ENCODE results near the gene SLCO3A1.

The SLCO3A1 gene

GRCh38 chr15:91944331-91944730, 90.8 kb downstream of the SLCO3A1 start:
- no peak overlapping the region for H3K4me3 ChIP-seq (ENCODE audit: low read depth, low read length)
- no peak for DNase-seq (ENCODE audit: low read depth, low spot score)
- CTCF ChIA-PET: interaction anchor here (0.9 to 1.0 kb wide), 2 partner anchors 92 to 94 kb away, joined by 3 read pairs; no protein-coding TSS in a partner anchor
- POLR2A ChIA-PET: no interaction called here
- TF ChIP-seq CTCF (IDR thresholded peaks at IDR 0.05; ENCODE audit: insufficient read depth, low read length, missing control alignments): no peak

DNA sequence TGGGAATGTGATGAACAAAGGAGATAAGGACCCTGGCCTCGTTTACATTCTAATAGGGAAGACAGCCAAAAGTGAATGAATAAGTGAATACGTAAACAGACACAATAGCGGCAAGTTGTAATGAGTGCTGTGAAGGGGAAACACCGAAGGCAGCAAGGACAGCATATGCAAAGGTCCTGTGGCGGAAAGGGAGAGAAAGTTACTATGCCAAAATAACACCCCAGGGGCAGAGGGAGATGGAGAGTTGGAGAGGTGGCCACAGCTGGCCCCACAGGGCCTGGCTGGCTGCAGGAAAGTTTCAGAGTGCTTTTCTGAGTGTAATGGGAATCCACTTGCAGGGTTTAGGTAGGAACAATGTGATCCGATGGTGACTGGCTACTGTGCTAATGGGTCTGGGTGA, 91.9 kb downstream of the SLCO3A1 start:
- no peak overlapping the region for H3K4me3 ChIP-seq (ENCODE audit: low read depth, low read length)
- no peak for DNase-seq (ENCODE audit: low read depth, low spot score)
- POLR2A ChIA-PET: no interaction called here
- TF ChIP-seq CTCF (IDR thresholded peaks at IDR 0.05; ENCODE audit: insufficient read depth, low read length, missing control alignments): no peak
- CTCF ChIA-PET: interaction anchor here (1.1 kb wide), 1 partner anchor 96 kb away, joined by 3 read pairs; no protein-coding TSS in a partner anchor

GRCh38 chr15:91946075-91946474, 92.6 kb downstream of the SLCO3A1 start:
- ChIA-PET CTCF (no interaction called here), POLR2A (no interaction called here)
- no peak overlapping the region for H3K4me3 ChIP-seq (ENCODE audit: low read depth, low read length)
- DNase-seq (ENCODE audit: low read depth, low spot score): no peak
- no peak for TF ChIP-seq CTCF (IDR thresholded peaks at IDR 0.05; ENCODE audit: insufficient read depth, low read length, missing control alignments)

- H3K4me3 ChIP-seq (ENCODE audit: low read depth, low read length): no peak overlapping the region
- DNase-seq (ENCODE audit: low read depth, low spot score): no peak
- no peak for TF ChIP-seq CTCF (IDR thresholded peaks at IDR 0.05; ENCODE audit: insufficient read depth, low read length, missing control alignments)
- ChIA-PET CTCF (interaction anchor here (1.2 kb wide), 1 partner anchor 1015 kb away, joined by 4 read pairs; the partner anchor contains the start of gene HDDC3), POLR2A (no interaction called here)
Observed at GRCh38 chr15:91946581-91947292, 93.2 kb downstream of the SLCO3A1 start.

DNA sequence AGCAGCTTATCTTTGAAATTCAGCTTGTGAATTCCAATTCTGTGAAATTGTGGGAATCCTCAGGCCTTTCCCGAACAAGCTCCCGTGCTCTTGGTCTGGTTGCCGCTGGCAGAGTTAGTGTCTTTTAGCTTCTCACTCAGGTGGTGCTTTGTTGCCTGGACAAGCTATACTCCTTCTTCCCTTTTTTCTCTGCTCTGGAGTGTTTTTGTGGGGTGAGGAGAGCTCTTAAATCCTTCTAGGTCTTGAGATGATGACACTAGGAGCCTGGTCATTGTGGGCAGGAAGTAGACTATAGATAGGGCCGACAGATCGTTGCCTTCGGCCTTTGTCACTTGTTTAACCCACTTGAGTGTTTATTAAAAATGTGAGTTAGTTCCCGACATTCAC, 93.8 kb downstream of the SLCO3A1 start:
- no peak overlapping the region for H3K4me3 ChIP-seq (ENCODE audit: low read depth, low read length)
- DNase-seq (ENCODE audit: low read depth, low spot score): no peak
- TF ChIP-seq CTCF (IDR thresholded peaks at IDR 0.05; ENCODE audit: insufficient read depth, low read length, missing control alignments): no peak
- ChIA-PET POLR2A (no interaction called here), CTCF (interaction anchor here (1.2 kb wide), 1 partner anchor 1015 kb away, joined by 4 read pairs; the partner anchor contains the start of gene HDDC3)

DNA sequence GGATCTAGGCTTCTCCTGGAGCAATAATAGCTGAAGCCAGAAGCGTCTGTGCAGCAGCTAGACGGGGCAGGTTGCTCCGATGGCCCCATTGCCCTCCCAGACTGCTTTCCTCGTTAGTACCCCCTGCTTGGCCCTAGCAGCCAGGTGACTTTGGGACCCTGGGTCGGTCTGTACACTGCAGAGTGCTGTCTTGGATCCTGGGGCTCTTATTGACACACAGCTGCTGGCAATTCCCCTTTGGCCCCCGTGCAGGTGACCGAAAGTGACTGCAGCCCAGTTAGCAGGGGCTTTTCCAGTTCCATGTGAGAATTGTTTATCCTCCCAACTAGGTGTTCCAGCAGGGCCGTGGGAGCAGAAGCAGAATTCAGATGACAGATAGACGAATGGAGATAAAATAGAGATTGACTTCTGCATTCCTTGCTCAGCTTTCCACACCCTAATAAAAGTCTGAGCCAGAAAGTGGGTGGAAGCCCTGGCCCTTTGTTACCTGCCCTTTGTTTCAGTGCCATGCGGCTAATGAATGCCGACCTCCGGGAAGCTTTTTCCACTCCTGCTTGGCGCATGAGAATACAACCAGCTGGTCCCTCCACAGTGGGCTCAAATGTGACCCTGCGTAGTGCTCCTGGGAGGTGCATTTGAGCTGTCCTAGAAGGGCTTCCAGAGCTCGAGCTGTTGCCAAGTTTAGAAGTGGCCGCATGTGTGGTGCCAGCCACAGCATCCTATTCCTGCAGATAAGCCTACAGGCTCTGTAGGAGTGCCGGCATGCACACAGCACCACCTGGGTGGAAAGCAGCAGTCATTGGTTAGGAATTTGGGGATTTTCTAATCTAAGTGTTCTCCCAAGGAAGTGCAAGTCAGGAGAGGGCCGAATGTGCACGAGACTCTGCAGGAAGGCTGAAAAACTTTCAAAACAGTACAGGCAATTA, 94.4 kb downstream of the SLCO3A1 start:
- ChIA-PET POLR2A (no interaction called here), CTCF (interaction anchor here (1.2 kb wide), 1 partner anchor 1016 kb away, joined by 4 read pairs; the partner anchor contains the start of gene HDDC3)
- no peak for TF ChIP-seq CTCF (IDR thresholded peaks at IDR 0.05; ENCODE audit: insufficient read depth, low read length, missing control alignments)
- no peak overlapping the region for H3K4me3 ChIP-seq (ENCODE audit: low read depth, low read length)
- DNase-seq (ENCODE audit: low read depth, low spot score): no peak

All from AG04449 (cell line).